HL-60 (cell line): ENCODE measurements around the gene GNS.
"Not testable (repeated sequence)": the region's sequence is repeated elsewhere in the genome, so short reads cannot be mapped to it uniquely, and the experiment has no call there.

ENCODE experiments used
- DNase-seq, 2 experiments: peaks; one replicate each; pipeline ENCODE4 v3.0.0-alpha.2; 2010 to 2020; ENCODE audit warnings: low read depth in 1 of 2, low spot score in 1 of 2
- H3K27ac ChIP-seq: fragments of 250-450 bp; sonication (Bioruptor Pico); replicated peaks from 2 replicates; pipeline ENCODE4 v1.5.1; 2020; ENCODE audit warnings: mild to moderate bottlenecking, moderate library complexity
- H3K27me3 ChIP-seq: fragments of 250-450 bp; sonication (Bioruptor Pico); 2 replicates; pipeline ENCODE4 v1.5.1; 2021; ENCODE audit warnings: mild to moderate bottlenecking, moderate library complexity; ENCODE audit not compliant: insufficient read depth, poor library complexity, severe bottlenecking
- H3K4me3 ChIP-seq: replicated peaks from 2 replicates; pipeline ENCODE4 v1.5.1; 2011; ENCODE audit warnings: mild to moderate bottlenecking, control low read depth, low read length; ENCODE audit not compliant: insufficient read depth
- GABPA ChIP-seq: IDR thresholded peaks from 2 replicates; pipeline ENCODE4 v1.6.1; 2012; ENCODE audit warnings: low read depth
- POLR2AphosphoS5 ChIP-seq: IDR thresholded peaks from 2 replicates; pipeline ENCODE4 v1.6.1; 2012; ENCODE audit warnings: low read depth
- SPI1 ChIP-seq: IDR thresholded peaks from 2 replicates; pipeline ENCODE4 v1.6.1; 2012; ENCODE audit warnings: low read depth, mild to moderate bottlenecking, borderline replicate concordance
- TF ChIP-seq, protein P1 (sequence below): IDR thresholded peaks from 2 replicates; pipeline ENCODE4 v1.6.1; 2012; ENCODE audit warnings: low read depth; ENCODE audit not compliant: insufficient replicate concordance
- TF ChIP-seq, protein P2 (sequence below): IDR thresholded peaks from one replicate; pipeline ENCODE4 v1.5.1; 2011; ENCODE audit warnings: low read length, control low read depth, inconsistent platforms; ENCODE audit not compliant: insufficient read depth

GNS gene

DNA sequence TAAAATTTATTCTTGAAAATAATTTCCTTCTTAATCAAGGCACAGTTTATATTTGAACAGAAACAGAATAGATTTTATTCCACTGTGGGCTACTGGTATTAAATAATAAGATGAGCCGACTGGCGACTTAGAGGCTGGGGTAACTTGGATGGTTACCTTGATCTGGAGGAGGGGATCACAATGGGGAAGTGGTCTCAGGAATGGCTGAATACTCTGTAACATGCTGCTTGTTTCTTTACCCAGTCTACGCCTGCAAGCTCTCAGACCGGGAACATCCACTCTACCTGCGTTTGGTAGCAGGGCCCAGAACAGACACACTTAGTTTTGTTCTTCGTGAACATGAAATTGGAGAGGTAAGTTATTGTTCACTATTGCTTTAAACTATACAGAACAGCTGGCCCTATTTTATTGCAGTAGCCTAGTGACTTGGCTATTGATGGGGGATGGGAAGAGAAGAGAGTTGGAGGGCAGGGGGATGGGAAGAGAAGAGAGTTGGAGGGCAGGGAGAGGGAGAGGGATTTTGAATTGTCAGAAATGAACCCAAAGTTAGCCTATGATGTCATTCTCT, 67.9 kb downstream of the GNS start:
- Histone ChIP-seq H3K27ac (no peak overlapping the region), H3K27me3 (no peaks in the 10 kb centered on the region), H3K4me3 (no peak overlapping the region)
- no peak for DNase-seq
- TF ChIP-seq, protein P1, sequence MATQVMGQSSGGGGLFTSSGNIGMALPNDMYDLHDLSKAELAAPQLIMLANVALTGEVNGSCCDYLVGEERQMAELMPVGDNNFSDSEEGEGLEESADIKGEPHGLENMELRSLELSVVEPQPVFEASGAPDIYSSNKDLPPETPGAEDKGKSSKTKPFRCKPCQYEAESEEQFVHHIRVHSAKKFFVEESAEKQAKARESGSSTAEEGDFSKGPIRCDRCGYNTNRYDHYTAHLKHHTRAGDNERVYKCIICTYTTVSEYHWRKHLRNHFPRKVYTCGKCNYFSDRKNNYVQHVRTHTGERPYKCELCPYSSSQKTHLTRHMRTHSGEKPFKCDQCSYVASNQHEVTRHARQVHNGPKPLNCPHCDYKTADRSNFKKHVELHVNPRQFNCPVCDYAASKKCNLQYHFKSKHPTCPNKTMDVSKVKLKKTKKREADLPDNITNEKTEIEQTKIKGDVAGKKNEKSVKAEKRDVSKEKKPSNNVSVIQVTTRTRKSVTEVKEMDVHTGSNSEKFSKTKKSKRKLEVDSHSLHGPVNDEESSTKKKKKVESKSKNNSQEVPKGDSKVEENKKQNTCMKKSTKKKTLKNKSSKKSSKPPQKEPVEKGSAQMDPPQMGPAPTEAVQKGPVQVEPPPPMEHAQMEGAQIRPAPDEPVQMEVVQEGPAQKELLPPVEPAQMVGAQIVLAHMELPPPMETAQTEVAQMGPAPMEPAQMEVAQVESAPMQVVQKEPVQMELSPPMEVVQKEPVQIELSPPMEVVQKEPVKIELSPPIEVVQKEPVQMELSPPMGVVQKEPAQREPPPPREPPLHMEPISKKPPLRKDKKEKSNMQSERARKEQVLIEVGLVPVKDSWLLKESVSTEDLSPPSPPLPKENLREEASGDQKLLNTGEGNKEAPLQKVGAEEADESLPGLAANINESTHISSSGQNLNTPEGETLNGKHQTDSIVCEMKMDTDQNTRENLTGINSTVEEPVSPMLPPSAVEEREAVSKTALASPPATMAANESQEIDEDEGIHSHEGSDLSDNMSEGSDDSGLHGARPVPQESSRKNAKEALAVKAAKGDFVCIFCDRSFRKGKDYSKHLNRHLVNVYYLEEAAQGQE, result no peak
- no peak for TF ChIP-seq POLR2AphosphoS5

DNA sequence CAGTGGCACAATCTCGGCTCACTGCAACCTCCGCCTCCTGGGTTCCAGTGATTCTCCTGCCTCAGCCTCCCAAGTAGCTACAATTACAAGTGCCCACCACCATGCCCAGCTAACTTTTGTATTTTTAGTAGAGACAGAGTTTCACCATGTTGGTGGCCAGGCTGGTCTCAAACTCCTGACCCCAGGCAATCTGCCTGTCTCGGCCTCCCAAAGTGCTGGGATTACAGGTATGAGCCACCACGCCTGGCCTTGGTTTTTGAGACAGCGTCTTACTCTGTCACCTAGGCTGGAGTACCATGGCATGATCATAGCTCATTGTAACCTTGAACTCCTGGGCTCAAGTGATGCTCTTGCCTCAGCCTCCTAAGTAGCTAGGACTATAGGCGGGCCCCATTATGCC, 69.0 kb downstream of the GNS start:
- DNase-seq, H3K27me3 ChIP-seq, H3K27ac ChIP-seq, H3K4me3 ChIP-seq: not testable (repeated sequence)

DNA sequence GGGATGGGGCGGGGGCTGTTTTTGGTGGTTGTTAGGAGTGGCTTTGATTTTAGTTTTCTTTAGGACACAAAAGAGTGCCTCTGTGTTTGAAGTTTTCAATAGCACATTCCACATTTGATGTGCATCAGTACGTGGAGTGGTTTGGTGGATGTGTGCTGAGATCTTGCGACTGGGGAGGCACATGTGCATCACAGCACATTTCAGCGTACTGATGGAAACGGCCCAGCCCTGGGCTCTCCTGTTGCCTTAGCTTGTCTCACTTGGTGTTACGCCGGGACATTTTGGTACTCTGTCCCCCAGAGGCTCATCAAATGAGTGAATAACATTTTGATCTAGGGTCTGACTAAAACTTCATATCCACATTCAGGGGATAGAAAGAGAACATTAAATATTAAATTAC, 70.5 kb downstream of the GNS start:
- Histone ChIP-seq H3K27ac (no peak overlapping the region), H3K4me3 (no peak overlapping the region), H3K27me3 (no peaks in the 10 kb centered on the region)
- DNase-seq, result no peak
- no peak for TF ChIP-seq SPI1
- no peak for TF ChIP-seq GABPA
- TF ChIP-seq, protein P1, result no peak
- TF ChIP-seq, protein P2, sequence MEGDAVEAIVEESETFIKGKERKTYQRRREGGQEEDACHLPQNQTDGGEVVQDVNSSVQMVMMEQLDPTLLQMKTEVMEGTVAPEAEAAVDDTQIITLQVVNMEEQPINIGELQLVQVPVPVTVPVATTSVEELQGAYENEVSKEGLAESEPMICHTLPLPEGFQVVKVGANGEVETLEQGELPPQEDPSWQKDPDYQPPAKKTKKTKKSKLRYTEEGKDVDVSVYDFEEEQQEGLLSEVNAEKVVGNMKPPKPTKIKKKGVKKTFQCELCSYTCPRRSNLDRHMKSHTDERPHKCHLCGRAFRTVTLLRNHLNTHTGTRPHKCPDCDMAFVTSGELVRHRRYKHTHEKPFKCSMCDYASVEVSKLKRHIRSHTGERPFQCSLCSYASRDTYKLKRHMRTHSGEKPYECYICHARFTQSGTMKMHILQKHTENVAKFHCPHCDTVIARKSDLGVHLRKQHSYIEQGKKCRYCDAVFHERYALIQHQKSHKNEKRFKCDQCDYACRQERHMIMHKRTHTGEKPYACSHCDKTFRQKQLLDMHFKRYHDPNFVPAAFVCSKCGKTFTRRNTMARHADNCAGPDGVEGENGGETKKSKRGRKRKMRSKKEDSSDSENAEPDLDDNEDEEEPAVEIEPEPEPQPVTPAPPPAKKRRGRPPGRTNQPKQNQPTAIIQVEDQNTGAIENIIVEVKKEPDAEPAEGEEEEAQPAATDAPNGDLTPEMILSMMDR, result no peak
- no peak for TF ChIP-seq POLR2AphosphoS5

DNA sequence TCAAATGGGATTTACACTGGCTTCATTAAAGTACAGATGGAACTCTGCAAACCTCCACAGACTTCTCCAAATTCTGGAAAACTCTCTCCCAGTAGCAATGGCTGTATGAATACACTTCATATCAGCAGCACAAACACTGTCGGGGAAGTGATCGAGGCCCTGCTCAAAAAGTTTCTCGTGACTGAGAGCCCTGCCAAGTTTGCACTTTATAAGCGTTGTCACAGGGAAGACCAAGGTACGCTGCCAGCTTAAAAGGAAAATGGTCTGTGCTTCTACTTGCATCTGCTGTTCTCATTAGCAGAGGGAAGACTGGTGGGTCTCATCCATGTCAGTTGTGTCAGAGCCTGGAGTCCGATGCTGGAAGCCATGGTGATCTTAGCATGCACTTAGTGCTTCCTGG, 71.0 kb downstream of the GNS start:
- H3K4me3 ChIP-seq, result no peak overlapping the region
- H3K27me3 ChIP-seq, result no peaks in the 10 kb centered on the region
- TF ChIP-seq, protein P2, result no peak
- TF ChIP-seq GABPA (no peak), SPI1 (no peak), POLR2AphosphoS5 (no peak)
- TF ChIP-seq, protein P1, result no peak
- no peak for DNase-seq
- H3K27ac ChIP-seq, result peak overlapping the region; percentile 43
